Panc1 (cell line): ENCODE measurements around the gene DLGAP1. TPM values are rescaled to one million over a fixed set of nuclear protein-coding genes. Genes with fewer than 3 reads are reported as not detected.

ENCODE experiments used
- ATAC-seq: fragments of 200-7000 bp; cut with Tn5 transposase; 2 replicates; pipeline ENCODE4 v1.9.1; 2020; ENCODE audit warnings: mild to moderate bottlenecking, moderate library complexity
- BruUV-seq: library from RNA; stranded (reverse); fragments of 400-500 nt; replicated peaks from 2 replicates; lab custom pipeline; 2021; lab: Mats Ljungman, UMichigan
- CTCF ChIA-PET: fragments of 300-600 bp; sonication (Branson Sonifier 250); formaldehyde crosslinking; loops from one replicate; lab custom pipeline; 2022; ENCODE audit warnings: antibody characterized with exemption; lab: Charles Lee
- POLR2A ChIA-PET: fragments of 300-600 bp; sonication (Branson Sonifier 250); formaldehyde crosslinking; loops from one replicate; lab custom pipeline; 2022; ENCODE audit warnings: antibody characterized with exemption; lab: Charles Lee
- DNase-seq: peaks from one replicate; pipeline ENCODE4 v3.0.0-alpha.2; 2010; ENCODE audit warnings: low read depth, low spot score
- H3K27ac ChIP-seq: 2 replicates; pipeline ENCODE4 v1.5.1; 2011; ENCODE audit warnings: mild to moderate bottlenecking, low read length, inconsistent platforms
- H3K27me3 ChIP-seq: fragments of 200-500 bp; sonication (Bioruptor generic); 2 replicates; pipeline ENCODE4 v1.6.0; 2014; ENCODE audit warnings: low read length, inconsistent platforms; ENCODE audit not compliant: control insufficient read depth, insufficient read depth
- H3K36me3 ChIP-seq: fragments of 200-500 bp; sonication (Bioruptor generic); 2 replicates; pipeline ENCODE4 v1.5.1; 2014; ENCODE audit warnings: inconsistent platforms, mild to moderate bottlenecking, low read length, moderate library complexity; ENCODE audit not compliant: control insufficient read depth, insufficient read depth
- H3K4me1 ChIP-seq: 2 replicates; pipeline ENCODE4 v1.5.1; 2011; ENCODE audit warnings: inconsistent platforms, mild to moderate bottlenecking, low read length, moderate library complexity; ENCODE audit not compliant: control insufficient read depth, insufficient read depth
- H3K4me3 ChIP-seq, 2 experiments: 2 replicates each; pipeline ENCODE4 v1.5.1; 2011 to 2012; ENCODE audit warnings: low read depth in 2 of 2, low read length in 2 of 2, mild to moderate bottlenecking in 2 of 2, inconsistent platforms in 1 of 2, moderate library complexity in 1 of 2
- H3K9me3 ChIP-seq: fragments of 200-500 bp; sonication (Bioruptor generic); 2 replicates; pipeline ENCODE4 v1.5.1; 2014; ENCODE audit warnings: low read depth, mild to moderate bottlenecking, inconsistent platforms, low read length, moderate library complexity; ENCODE audit not compliant: control insufficient read depth, insufficient read depth
- POLR2AphosphoS5 ChIP-seq: IDR thresholded peaks from 2 replicates; pipeline ENCODE4 v1.6.1; 2012; ENCODE audit warnings: mild to moderate bottlenecking, low read depth, low read length, moderate library complexity
- SIN3A ChIP-seq: IDR thresholded peaks from 2 replicates; pipeline ENCODE4 v1.6.1; 2012; ENCODE audit warnings: low read depth, mild to moderate bottlenecking, low read length, moderate library complexity, borderline replicate concordance; ENCODE audit not compliant: insufficient read depth
- TCF7L2 ChIP-seq: IDR thresholded peaks from 2 replicates; pipeline ENCODE4 v1.6.1; 2011; ENCODE audit warnings: mild to moderate bottlenecking, low read depth, low read length, inconsistent platforms
- in situ Hi-C: cut with HindIII; loops from 2 replicates; pipeline ENCODE4 v1.10.0; 2016; ENCODE audit warnings: low sequenced_read_pairs, low pct_unique_long_range_greater_than_20kb
- intact Hi-C: fragments of 100-400 bp; cut with micrococcal nuclease; formaldehyde crosslinking; loops from one replicate; pipeline ENCODE4 v1.10.0; 2022; ENCODE audit not compliant: unreplicated experiment
- total RNA-seq: library from RNA; stranded (reverse); gene quantifications from one replicate; pipeline ENCODE4 v1.2.1, GENCODE V29; 2021; ENCODE audit not compliant: unreplicated experiment
- TF ChIP-seq, protein P1 (sequence below): fragments of 450-650 bp; IDR thresholded peaks from 2 replicates; pipeline ENCODE4 v1.5.1; 2017; ENCODE audit warnings: mild to moderate bottlenecking
- TF ChIP-seq, protein P2 (sequence below), 2 experiments: IDR thresholded peaks; 2 replicates each; pipeline ENCODE4 v1.6.1; 2011 to 2012; ENCODE audit warnings: low read depth in 2 of 2, control low read depth in 1 of 2, low read length in 1 of 2, mild to moderate bottlenecking in 1 of 2, moderate library complexity in 1 of 2; ENCODE audit not compliant: insufficient read depth in 1 of 2

DLGAP1 gene
- total RNA-seq, 1 experiment from 2014 or later, result 1.8 TPM

DNA sequence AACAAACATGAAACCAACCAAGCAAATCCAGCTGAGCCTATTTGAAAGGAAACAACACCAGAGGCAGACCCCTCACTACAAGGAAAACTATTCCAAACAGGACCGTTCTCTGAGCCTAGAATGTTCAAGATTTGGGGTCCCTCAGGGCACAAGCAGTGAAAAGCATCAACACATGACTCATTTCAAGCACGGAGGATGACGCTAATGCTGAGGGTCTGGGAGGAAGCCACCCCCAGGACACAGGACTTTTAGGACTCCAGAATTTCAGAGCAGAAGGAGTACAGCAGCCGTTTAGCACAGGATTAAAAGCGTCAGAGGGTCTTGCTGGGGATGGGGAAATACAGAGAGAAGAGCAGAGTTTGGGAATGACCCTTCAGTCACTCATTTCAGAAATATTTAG lies 168.9 kb downstream of the DLGAP1 start:
- intact Hi-C loops, result no loop called here
- BruUV-seq, result no TSS peak
- Histone ChIP-seq H3K4me1 (no peaks in the 10 kb centered on the region), H3K4me3 (no peak overlapping the region), H3K27me3 (no peaks in the 10 kb centered on the region), H3K27ac (no peak overlapping the region), H3K9me3 (no peaks in the 10 kb centered on the region), H3K36me3 (no peaks in the 10 kb centered on the region)
- ChIA-PET POLR2A (no interaction called here), CTCF (no interaction called here)
- ATAC-seq (no peak), DNase-seq (no peak)
- no peak for TF ChIP-seq POLR2AphosphoS5
- no peak for TF ChIP-seq SIN3A
- TF ChIP-seq, protein P1, sequence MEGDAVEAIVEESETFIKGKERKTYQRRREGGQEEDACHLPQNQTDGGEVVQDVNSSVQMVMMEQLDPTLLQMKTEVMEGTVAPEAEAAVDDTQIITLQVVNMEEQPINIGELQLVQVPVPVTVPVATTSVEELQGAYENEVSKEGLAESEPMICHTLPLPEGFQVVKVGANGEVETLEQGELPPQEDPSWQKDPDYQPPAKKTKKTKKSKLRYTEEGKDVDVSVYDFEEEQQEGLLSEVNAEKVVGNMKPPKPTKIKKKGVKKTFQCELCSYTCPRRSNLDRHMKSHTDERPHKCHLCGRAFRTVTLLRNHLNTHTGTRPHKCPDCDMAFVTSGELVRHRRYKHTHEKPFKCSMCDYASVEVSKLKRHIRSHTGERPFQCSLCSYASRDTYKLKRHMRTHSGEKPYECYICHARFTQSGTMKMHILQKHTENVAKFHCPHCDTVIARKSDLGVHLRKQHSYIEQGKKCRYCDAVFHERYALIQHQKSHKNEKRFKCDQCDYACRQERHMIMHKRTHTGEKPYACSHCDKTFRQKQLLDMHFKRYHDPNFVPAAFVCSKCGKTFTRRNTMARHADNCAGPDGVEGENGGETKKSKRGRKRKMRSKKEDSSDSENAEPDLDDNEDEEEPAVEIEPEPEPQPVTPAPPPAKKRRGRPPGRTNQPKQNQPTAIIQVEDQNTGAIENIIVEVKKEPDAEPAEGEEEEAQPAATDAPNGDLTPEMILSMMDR, result no peak
- TF ChIP-seq, protein P2, sequence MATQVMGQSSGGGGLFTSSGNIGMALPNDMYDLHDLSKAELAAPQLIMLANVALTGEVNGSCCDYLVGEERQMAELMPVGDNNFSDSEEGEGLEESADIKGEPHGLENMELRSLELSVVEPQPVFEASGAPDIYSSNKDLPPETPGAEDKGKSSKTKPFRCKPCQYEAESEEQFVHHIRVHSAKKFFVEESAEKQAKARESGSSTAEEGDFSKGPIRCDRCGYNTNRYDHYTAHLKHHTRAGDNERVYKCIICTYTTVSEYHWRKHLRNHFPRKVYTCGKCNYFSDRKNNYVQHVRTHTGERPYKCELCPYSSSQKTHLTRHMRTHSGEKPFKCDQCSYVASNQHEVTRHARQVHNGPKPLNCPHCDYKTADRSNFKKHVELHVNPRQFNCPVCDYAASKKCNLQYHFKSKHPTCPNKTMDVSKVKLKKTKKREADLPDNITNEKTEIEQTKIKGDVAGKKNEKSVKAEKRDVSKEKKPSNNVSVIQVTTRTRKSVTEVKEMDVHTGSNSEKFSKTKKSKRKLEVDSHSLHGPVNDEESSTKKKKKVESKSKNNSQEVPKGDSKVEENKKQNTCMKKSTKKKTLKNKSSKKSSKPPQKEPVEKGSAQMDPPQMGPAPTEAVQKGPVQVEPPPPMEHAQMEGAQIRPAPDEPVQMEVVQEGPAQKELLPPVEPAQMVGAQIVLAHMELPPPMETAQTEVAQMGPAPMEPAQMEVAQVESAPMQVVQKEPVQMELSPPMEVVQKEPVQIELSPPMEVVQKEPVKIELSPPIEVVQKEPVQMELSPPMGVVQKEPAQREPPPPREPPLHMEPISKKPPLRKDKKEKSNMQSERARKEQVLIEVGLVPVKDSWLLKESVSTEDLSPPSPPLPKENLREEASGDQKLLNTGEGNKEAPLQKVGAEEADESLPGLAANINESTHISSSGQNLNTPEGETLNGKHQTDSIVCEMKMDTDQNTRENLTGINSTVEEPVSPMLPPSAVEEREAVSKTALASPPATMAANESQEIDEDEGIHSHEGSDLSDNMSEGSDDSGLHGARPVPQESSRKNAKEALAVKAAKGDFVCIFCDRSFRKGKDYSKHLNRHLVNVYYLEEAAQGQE (IDR thresholded peaks at IDR 0.05; ENCODE audit: insufficient read depth in 1 of 2, low read depth in 2 of 2, low read length in 1 of 2), result no peak
- TF ChIP-seq TCF7L2, result no peak
- in situ Hi-C loops, result no loop called here

- TF ChIP-seq TCF7L2, result no peak
- TF ChIP-seq, protein P1, result no peak
- no peak for TF ChIP-seq SIN3A
- TF ChIP-seq, protein P2 (IDR thresholded peaks at IDR 0.05; ENCODE audit: insufficient read depth in 1 of 2, low read depth in 2 of 2, low read length in 1 of 2), result no peak
- no peak for TF ChIP-seq POLR2AphosphoS5
- intact Hi-C loops (no loop called here), in situ Hi-C loops (no loop called here)
- Histone ChIP-seq H3K27ac (no peak overlapping the region), H3K36me3 (no peaks in the 10 kb centered on the region), H3K27me3 (no peaks in the 10 kb centered on the region), H3K4me1 (no peaks in the 10 kb centered on the region), H3K9me3 (no peaks in the 10 kb centered on the region), H3K4me3 (no peak overlapping the region)
- ATAC-seq (no peak), DNase-seq (no peak)
- ChIA-PET CTCF (no interaction called here), POLR2A (no interaction called here)
- BruUV-seq, result no TSS peak
These were observed 169.6 kb downstream of the DLGAP1 start for GRCh38 chr18:4285525-4285924.
